Activated T-helper 1 cell treated with anti-CD3 and anti-CD28 coated beads, Interleukin-2, amount 50 U/mL, for 16 hours (primary cell): ENCODE results near the gene PANK4.
"Not testable (repeated sequence)": the region's sequence is repeated elsewhere in the genome, so short reads cannot be mapped to it uniquely, and the experiment has no call there.

Experiments
- DNase-seq, 2 donors: peaks; one replicate each; pipeline ENCODE4 v3.0.0-alpha.2; 2020; ENCODE audit warnings: low read depth in 1 of 2, low spot score in 1 of 2

Gene PANK4

DNA sequence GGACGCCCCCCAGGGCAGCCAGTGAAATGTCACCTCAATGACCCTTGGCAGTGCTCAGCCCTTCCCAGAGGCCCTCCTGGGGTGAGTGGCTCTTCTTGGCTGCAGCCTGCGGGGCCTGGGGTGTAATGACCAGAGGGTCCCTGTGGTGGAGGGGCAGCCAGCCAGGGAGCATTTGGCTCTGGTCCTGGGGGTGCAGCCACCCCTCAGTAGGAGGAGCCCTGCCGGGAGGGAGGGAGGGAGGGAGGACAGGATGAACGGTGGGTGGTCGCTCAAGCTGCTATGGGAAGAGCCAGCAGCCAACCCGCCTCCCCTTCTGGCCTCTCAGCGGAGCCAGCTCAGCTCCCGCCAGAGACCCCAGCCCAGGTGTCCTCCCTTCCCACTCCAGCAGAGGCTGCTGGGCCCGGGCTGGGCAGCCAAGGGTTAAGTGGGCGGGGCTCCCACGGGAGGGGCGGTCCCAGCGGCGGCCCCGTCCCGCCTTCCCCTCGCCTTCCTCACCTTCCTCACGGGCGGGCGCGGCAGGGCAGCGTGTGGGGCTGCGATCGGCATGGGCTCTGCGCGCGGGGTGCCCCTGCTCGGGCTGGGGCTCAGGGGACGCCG lies 59.3 kb downstream of the PANK4 start:
- DNase-seq, result peak in 1 of 2 donors; percentile 5

DNA sequence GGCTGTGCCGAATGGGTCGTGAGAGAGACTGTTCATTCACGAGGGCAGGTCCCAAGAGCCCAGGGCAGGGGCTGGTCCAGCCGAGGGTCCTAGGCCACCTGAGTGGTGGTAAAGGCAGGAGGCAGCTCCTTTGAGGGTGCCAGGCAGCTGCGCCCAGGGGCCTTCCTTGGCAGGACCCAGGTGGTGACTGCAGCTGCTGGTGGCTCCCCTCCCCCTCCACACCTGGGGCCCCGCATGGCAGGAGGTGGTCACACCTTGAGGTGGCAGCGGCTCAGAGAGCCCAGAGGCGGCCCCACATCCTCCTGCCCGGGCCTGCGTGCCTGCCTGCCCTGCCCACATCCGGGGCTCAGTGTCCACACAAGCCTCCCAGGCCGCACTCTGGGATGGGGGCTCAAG lies 60.1 kb downstream of the PANK4 start:
- DNase-seq, result no peak

DNA sequence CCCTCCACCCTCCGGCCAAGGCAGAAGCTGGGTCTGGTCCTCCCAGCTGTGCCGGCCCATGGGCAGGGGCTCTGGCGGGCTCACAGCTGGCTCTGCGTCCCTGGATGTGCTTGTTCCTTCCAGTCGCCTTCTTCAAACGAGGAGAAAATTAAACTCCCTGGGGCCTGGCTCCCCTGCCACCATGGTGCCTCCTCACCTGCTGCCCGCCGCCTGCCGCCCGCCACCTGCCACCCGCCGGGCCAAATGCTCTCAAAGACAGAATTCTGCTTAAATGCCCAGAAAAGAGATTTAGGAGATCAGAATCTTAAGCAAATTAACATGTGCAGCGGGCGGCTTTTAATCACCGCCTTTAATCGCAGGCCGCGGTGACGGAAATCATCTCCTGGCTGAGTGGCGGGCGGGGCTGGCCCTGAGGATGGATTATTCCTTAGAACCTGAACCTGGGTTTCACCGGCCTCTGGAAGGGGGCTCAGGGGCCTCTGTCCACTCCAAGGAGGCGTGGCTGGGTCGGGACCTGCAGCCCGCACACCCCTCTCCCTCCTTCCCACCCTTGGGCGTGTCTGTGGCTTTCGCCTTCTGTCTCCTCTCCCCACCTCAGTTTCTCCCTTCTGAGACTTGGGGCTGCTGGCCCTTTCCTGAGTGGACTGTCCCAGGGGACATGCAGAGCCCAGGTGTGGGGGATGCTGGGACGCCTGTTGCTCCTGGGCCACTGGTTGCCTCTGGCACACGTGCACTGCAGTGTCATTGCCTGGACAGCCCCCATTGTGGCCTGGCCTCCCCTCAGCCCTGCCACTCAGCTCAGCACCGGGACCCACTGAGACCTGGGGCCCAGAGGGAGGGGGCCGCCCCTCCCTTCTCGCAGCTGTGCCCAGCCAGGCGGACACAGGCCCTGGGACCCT lies 60.8 kb downstream of the PANK4 start:
- DNase-seq, result no peak

DNA sequence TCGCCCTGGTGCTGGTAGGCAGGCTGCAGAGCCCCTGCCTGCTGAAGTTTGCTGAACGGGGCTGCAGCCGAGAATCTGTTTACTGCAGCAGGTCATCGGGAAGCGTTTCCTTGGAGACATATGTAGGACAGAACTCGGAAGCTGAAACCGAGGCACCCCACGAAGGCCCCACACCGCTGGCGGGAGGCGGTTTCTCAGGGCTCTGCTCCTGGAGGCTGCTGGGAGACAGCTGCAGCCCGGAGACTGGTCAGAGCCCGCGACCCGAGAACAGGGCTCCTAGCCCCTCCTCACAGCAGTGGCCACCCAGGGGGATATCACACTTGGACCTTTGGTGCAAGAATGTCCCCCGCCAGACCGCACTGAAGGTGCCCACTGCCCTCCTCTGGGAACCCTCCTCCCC lies 63.0 kb downstream of the PANK4 start:
- DNase-seq, result no peak

DNA sequence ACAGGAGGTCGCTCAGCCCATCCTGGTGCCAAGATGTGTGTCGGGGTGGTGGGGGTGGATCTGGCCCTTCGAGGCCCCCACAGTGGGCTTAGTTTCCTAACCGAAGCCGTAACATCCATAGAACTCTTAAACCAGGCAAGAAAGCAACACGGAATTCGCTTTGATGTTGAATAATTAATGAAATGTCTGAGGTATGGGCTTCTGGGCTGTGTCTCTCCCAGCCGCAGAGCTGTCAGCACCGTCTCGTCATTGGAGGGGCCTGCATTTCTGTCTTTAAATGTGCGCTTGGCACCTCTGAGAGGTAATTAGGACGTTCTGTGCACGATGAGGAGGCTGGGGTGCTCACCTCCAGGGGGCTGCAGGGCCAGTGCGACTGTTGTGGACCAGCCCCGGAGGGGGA lies 63.6 kb downstream of the PANK4 start:
- no peak for DNase-seq

DNA sequence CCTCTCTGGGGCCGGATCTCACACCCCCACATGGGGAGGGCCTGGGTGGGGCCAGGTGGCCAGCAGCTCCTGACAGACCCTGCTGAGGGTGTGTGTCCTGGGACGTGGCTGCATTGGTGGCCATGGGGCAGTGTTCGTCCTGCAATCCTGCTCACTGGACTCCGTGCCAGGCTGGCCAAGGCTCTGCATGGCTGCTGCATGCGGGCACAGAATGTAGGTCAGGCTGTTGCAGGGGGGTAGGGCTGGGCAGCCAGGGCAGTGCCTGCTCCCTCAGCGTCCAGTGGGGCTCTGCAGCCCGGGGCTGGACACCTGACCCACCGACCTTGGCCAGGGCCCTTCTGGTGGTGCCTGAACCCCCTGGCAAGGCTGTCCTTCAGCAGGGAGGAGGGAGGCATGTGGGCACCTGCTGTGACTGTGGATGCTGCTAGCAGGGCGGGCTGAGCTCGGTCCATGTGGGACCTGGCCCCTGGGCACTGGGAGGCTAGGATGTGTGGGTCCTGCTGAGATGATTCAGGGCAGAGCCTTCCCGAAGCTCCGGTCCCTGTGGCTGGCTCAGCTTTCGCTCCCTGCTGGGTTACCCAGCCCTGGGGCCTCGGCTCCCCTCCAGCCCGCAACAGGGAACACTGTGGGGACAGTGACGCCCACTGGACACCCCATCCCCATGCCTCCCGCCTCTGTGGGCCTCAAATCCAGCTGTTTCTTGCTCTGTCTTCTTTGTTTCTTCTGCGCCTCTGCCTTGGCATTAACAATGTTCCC lies 65.2 kb downstream of the PANK4 start:
- no peak for DNase-seq

DNA sequence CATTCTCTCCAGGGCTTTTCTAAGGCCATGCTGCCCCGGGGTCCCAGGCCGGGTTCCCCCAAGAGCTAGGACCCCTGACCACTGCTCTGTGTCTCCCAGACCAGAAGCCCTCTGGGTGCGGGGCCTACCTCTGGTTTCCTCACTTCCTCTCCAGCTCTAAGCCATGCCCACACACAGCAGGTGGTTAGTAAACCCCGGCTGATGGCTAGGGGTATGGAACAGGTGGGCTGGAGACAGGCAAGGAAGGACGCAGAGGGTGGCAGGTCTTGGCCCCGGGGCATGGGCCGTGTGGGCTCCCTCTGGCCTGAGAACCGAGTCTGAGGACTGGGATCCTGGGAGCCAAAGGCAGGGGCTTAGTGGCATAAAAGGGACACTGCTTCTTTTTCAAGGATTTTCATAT lies 66.2 kb downstream of the PANK4 start:
- no peak for DNase-seq

DNA sequence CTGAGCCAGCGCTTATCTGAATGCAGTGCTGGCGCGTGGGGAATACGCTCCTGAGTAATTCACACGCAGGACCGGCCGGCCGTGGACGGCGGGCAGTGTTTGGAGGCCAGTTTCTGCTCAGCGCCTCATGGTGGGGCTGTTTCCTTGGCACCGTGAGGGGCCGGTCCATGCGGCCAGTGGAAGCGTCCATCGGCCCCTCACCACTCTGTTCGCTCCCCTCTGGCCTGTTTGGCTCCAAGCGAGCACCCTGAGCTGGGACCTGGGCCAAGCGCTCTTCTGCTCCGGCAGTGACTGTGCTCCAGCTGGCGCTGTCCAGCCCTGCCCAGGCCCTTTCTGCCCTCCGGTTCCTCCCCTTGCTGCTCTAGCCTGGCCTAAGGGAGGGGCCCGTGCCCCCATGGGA lies 66.6 kb downstream of the PANK4 start:
- no peak for DNase-seq

DNA sequence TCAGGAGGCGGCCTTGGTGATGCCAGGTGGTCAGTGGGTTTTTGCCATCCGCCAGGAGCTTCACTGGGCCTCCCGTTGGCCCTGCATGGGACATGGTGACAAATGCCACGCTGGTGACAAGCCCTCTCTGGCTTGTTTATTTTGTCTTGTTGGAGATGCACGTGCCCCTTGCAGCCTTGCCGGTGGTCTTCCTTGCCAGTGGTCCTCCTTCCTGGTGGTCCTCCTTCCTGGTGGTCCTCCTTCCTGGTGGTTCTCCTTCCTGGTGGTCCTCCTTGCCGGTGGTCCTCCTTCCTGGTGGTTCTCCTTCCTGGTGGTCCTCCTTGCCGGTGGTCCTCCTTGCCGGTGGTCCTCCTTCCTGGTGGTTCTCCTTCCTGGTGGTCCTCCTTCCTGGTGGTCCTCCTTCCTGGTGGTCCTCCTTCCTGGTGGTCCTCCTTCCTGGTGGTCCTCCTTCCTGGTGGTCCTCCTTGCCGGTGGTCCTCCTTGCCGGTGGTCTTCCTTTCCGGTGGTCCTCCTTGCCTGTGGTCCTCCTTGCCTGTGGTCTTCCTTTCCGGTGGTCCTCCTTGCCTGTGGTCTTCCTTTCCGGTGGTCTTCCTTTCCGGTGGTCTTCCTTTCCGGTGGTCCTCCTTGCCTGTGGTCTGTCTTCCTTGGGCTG lies 67.2 kb downstream of the PANK4 start:
- not testable (repeated sequence) for DNase-seq

DNA sequence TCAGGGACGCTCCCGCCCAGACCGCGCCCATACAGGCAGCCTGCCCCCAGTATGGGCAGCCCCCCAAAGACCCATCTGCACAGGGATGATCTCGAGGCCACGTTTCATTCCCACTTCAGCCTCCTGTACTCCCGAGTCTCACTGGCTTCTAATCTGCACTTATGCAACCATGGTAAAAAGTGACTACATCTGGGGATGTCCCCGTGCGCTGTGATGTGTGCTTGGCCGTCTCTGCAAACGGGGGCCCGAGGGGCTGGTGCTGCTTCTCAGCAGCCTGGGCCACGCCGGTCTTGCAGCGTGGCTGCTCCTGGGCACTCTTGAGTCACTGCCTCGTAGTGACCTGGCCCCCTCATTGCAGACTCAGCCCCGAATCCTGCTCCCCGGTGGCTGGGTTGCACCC lies 67.7 kb downstream of the PANK4 start:
- DNase-seq, result no peak
